ENCODE data around the gene CDON. TPM values are rescaled to one million over a fixed set of nuclear protein-coding genes. Genes with fewer than 3 reads are reported as not detected.

CDON gene
- total RNA-seq, 4 donors from 2014 or later, result 1.0 to 2.0 (median 1.8) TPM

DNA sequence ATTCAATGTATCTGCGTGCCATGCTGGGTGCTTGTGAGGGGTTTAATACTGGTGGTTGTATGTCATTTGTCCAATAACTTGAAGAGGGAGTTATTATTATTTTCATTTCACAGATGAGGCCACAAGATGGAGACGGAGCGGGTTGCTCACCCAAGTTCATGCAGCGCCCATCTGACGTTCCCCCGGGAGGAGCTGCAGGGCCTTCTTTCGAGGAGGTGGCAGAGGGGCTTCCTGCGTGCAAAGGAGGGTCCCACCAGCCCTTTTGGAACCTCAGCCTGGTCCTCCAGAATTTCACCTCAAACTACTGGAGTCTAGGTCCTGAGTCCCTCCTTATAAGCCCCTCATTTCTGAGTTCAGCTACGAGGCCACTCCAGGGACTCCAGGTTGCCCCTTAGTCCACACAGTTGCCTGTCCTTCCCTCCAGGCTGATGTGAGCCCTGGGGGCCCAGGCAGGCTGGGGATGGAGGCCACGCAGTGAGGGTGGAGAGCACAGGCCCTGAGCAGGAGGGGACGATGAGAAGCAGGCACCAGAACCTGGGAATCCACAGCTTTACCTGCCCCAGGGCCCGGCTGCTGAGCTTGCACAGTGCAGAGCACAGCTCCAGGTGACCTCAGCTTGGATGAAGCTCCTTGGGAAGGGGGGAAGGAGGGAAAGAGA lies 119.8 kb downstream of the CDON start:
- Histone ChIP-seq H3K36me3 (no peaks in the 10 kb centered on the region), H3K27ac (peak overlapping the region in 1 of 4 donors; percentile 54), H3K27me3 (no peaks in the 10 kb centered on the region), H3K4me3 (no peak overlapping the region), H3K9me3 (no peaks in the 10 kb centered on the region), H3K4me1 (peaks cover 0 to 6% of the 10 kb centered on the region in 2 donors)
- in situ Hi-C loops (cut with MboI; ENCODE audit: low sequenced_read_pairs in 4 of 4), result no loop called here
- DNase-seq (no peak), ATAC-seq (no peak)
- TF ChIP-seq, protein P1, sequence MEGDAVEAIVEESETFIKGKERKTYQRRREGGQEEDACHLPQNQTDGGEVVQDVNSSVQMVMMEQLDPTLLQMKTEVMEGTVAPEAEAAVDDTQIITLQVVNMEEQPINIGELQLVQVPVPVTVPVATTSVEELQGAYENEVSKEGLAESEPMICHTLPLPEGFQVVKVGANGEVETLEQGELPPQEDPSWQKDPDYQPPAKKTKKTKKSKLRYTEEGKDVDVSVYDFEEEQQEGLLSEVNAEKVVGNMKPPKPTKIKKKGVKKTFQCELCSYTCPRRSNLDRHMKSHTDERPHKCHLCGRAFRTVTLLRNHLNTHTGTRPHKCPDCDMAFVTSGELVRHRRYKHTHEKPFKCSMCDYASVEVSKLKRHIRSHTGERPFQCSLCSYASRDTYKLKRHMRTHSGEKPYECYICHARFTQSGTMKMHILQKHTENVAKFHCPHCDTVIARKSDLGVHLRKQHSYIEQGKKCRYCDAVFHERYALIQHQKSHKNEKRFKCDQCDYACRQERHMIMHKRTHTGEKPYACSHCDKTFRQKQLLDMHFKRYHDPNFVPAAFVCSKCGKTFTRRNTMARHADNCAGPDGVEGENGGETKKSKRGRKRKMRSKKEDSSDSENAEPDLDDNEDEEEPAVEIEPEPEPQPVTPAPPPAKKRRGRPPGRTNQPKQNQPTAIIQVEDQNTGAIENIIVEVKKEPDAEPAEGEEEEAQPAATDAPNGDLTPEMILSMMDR (IDR thresholded peaks at IDR 0.05 in 4 of 5, conservative IDR thresholded peaks at IDR 0.05 in 1 of 5), result no peak
- TF ChIP-seq POLR2A (IDR thresholded peaks at IDR 0.05), result no peak
- intact Hi-C loops (cut with DNase I; ENCODE audit: low total_unique reads), result loop anchor here (1.0 kb wide), 2 partner anchors 173 to 251 kb away; no protein-coding TSS in a partner anchor

DNA sequence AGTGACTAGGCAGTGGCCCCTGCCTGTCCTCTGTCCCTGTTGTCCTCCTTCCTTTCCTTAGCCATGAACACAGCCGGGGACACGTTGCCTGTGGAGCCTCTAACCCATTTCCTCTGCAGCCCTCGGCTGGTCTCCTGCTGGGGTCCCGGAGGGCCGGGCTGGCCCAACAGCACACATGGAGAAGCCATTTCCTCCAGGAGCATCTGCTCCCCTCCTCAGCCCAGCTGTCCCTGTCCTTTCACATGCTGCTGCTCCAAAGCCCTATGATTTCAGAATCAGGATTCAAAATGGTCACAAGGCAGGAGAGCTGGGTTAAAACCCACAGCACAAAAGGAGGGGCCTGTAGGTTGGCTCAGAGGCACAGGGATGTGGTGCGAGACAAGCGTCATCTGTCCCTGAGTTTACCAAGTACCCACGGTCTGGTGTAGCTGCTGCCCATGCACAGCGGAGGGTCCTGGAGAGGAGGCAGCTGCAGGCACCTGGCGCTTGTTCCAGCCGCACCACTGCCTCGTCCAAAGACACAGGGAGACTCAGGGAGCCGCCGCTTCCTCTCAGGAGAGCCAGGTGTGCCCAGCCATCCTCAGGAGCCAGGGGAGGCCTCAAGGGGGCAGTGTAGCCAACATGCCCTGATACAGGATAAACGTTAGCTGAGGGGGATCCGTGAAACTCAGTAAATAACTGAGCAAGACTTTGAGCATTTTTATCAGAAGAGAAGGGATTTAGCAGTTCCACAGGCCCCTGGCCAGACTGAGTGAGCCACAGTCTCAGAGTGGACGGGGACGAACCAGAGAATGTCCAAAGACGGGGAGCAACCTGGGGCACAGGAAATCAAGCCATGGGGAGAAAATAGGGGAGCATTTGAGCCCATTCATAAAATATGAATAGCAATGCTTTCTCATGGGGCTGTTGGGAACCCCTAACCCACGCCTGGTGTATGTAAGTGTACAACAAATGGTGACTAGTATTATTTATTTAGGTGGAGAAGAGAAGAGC lies 120.8 kb downstream of the CDON start:
- peak overlapping the region in 2 of 4 donors; percentile 26 to 54 for H3K27ac ChIP-seq
- intact Hi-C loops (cut with DNase I; ENCODE audit: low total_unique reads), result loop anchor here (1.0 kb wide), 2 partner anchors 174 to 252 kb away; no protein-coding TSS in a partner anchor
- ATAC-seq, result peak; percentile 25 to 62
- peaks cover 0 to 6% of the 10 kb centered on the region in 2 donors for H3K4me1 ChIP-seq
- peak overlapping the region in 1 of 4 donors; percentile 10 for H3K4me3 ChIP-seq
- in situ Hi-C loops (cut with MboI; ENCODE audit: low sequenced_read_pairs in 4 of 4), result no loop called here
- H3K36me3 ChIP-seq, result no peaks in the 10 kb centered on the region
- no peaks in the 10 kb centered on the region for H3K9me3 ChIP-seq
- DNase-seq, result peak in 1 of 2 donors; percentile 26
- no peaks in the 10 kb centered on the region for H3K27me3 ChIP-seq
- TF ChIP-seq, protein P1 (IDR thresholded peaks at IDR 0.05 in 4 of 5, conservative IDR thresholded peaks at IDR 0.05 in 1 of 5), result peak in 4 of 5 experiments; percentile 28 to 76 (median 63)
- TF ChIP-seq POLR2A (IDR thresholded peaks at IDR 0.05), result no peak

GRCh38 chr11:125941267-125941618 lies 121.4 kb downstream of the CDON start:
- DNase-seq (no peak), ATAC-seq (no peak)
- in situ Hi-C loops (cut with MboI; ENCODE audit: low sequenced_read_pairs in 4 of 4), result no loop called here
- Histone ChIP-seq H3K9me3 (no peaks in the 10 kb centered on the region), H3K4me1 (peaks cover 0 to 6% of the 10 kb centered on the region in 2 donors), H3K36me3 (no peaks in the 10 kb centered on the region), H3K4me3 (no peak overlapping the region), H3K27me3 (no peaks in the 10 kb centered on the region), H3K27ac (peak overlapping the region in 3 of 4 donors; percentile 6 to 48 (median 33))
- intact Hi-C loops (cut with DNase I; ENCODE audit: low total_unique reads), result no loop called here
- TF ChIP-seq, protein P1 (IDR thresholded peaks at IDR 0.05 in 4 of 5, conservative IDR thresholded peaks at IDR 0.05 in 1 of 5), result no peak
- no peak for TF ChIP-seq POLR2A (IDR thresholded peaks at IDR 0.05)

- intact Hi-C loops (cut with DNase I; ENCODE audit: low total_unique reads) (no loop called here), in situ Hi-C loops (cut with MboI; ENCODE audit: low sequenced_read_pairs in 4 of 4) (no loop called here)
- Histone ChIP-seq H3K27me3 (no peaks in the 10 kb centered on the region), H3K36me3 (no peaks in the 10 kb centered on the region), H3K4me3 (no peak overlapping the region), H3K4me1 (peaks cover 0 to 6% of the 10 kb centered on the region in 2 donors), H3K9me3 (no peaks in the 10 kb centered on the region), H3K27ac (no peak overlapping the region)
- DNase-seq (no peak), ATAC-seq (no peak)
- TF ChIP-seq, protein P1 (IDR thresholded peaks at IDR 0.05 in 4 of 5, conservative IDR thresholded peaks at IDR 0.05 in 1 of 5), result no peak
- TF ChIP-seq POLR2A (IDR thresholded peaks at IDR 0.05), result no peak
Measured at GRCh38 chr11:125940145-125940544, 122.5 kb downstream of the CDON start.

Data from gastrocnemius medialis (tissue), 4 donors.